H9 (cell line): Measurements from ENCODE around the gene ZNF668. TPM values are rescaled to one million over a fixed set of nuclear protein-coding genes. Genes with fewer than 3 reads are reported as not detected.

Source experiments
- DNase-seq: peaks from one replicate; pipeline ENCODE4 v3.0.0-alpha.2; 2017
- H2AFZ ChIP-seq: one replicate; pipeline ENCODE4 v1.6.1; 2013; ENCODE audit warnings: mild to moderate bottlenecking, low read length, control low read depth, moderate library complexity
- H2AK5ac ChIP-seq: 2 replicates; pipeline ENCODE4 v1.6.1; 2013; ENCODE audit warnings: low read length, control low read depth, mixed read lengths; ENCODE audit not compliant: insufficient read length
- H2BK120ac ChIP-seq: one replicate; pipeline ENCODE4 v1.6.1; 2013; ENCODE audit warnings: low read depth, mild to moderate bottlenecking, low read length, control low read depth, inconsistent platforms; ENCODE audit not compliant: poor library complexity, severe bottlenecking
- H2BK12ac ChIP-seq: 2 replicates; pipeline ENCODE4 v1.6.1; 2013; ENCODE audit warnings: low read length, control low read depth, mixed read lengths, low read depth; ENCODE audit not compliant: insufficient read length
- H2BK15ac ChIP-seq: 2 replicates; pipeline ENCODE4 v1.6.1; 2013; ENCODE audit warnings: low read depth, low read length, control low read depth
- H2BK20ac ChIP-seq: one replicate; pipeline ENCODE4 v1.6.1; 2013; ENCODE audit warnings: low read depth, mild to moderate bottlenecking, low read length, control low read depth, inconsistent platforms; ENCODE audit not compliant: poor library complexity, severe bottlenecking
- H2BK5ac ChIP-seq: 2 replicates; pipeline ENCODE4 v1.6.1; 2013; ENCODE audit warnings: low read length, control low read depth, mixed read lengths; ENCODE audit not compliant: insufficient read length
- H3K14ac ChIP-seq: 2 replicates; pipeline ENCODE4 v1.6.1; 2013; ENCODE audit warnings: low read length, control low read depth; ENCODE audit not compliant: insufficient read depth
- H3K18ac ChIP-seq: 2 replicates; pipeline ENCODE4 v1.6.1; 2013; ENCODE audit warnings: low read depth, mild to moderate bottlenecking, mixed read lengths, low read length, control low read depth; ENCODE audit not compliant: insufficient read length
- H3K23ac ChIP-seq: 2 replicates; pipeline ENCODE4 v1.6.1; 2013; ENCODE audit warnings: low read length, control low read depth, mixed read lengths, low read depth; ENCODE audit not compliant: insufficient read length
- H3K23me2 ChIP-seq: 2 replicates; pipeline ENCODE4 v1.6.1; 2013; ENCODE audit warnings: low read depth, mild to moderate bottlenecking, mixed read lengths, low read length, control low read depth; ENCODE audit not compliant: insufficient read length, poor library complexity, severe bottlenecking
- H3K27ac ChIP-seq: 2 replicates; pipeline ENCODE4 v1.5.1; 2013; ENCODE audit warnings: low read length, control low read depth, mixed read lengths, low read depth; ENCODE audit not compliant: insufficient read length
- H3K27me3 ChIP-seq: 2 replicates; pipeline ENCODE4 v1.6.1; 2013; ENCODE audit warnings: low read length, control low read depth, inconsistent platforms; ENCODE audit not compliant: insufficient read depth
- H3K4ac ChIP-seq: 2 replicates; pipeline ENCODE4 v1.6.1; 2013; ENCODE audit warnings: low read depth, mild to moderate bottlenecking, control low read depth, inconsistent platforms, low read length, moderate library complexity
- H3K4me1 ChIP-seq: 2 replicates; pipeline ENCODE4 v1.6.1; 2013; ENCODE audit warnings: low read length, control low read depth, inconsistent platforms; ENCODE audit not compliant: insufficient read depth
- H3K4me2 ChIP-seq: 2 replicates; pipeline ENCODE4 v1.6.1; 2013; ENCODE audit warnings: low read length, control low read depth, mixed read lengths; ENCODE audit not compliant: insufficient read length, insufficient read depth
- H3K56ac ChIP-seq: 2 replicates; pipeline ENCODE4 v1.6.1; 2013; ENCODE audit warnings: low read depth, mild to moderate bottlenecking, mixed read lengths, low read length, control low read depth; ENCODE audit not compliant: insufficient read length
- H3K79me1 ChIP-seq: 2 replicates; pipeline ENCODE4 v1.6.1; 2013; ENCODE audit warnings: low read depth, mild to moderate bottlenecking, moderate library complexity, low read length, control low read depth, inconsistent platforms; ENCODE audit not compliant: insufficient read depth, poor library complexity, severe bottlenecking
- H3K79me2 ChIP-seq: 2 replicates; pipeline ENCODE4 v1.6.1; 2013; ENCODE audit warnings: low read length, control low read depth, inconsistent platforms; ENCODE audit not compliant: insufficient read depth
- H3K9ac ChIP-seq: 2 replicates; pipeline ENCODE4 v1.6.1; 2013; ENCODE audit warnings: low read length, control low read depth, mixed read lengths; ENCODE audit not compliant: insufficient read length; ENCODE audit errors: extremely low read depth
- H3K9me3 ChIP-seq: one replicate; pipeline ENCODE4 v1.6.1; 2013; ENCODE audit warnings: low read depth, low read length, inconsistent platforms; ENCODE audit not compliant: control insufficient read depth
- H3T11ph ChIP-seq: one replicate; pipeline ENCODE4 v1.6.1; 2013; ENCODE audit warnings: mild to moderate bottlenecking, low read length, control low read depth, inconsistent platforms
- H4K20me1 ChIP-seq: one replicate; pipeline ENCODE4 v1.6.1; 2013; ENCODE audit not compliant: control insufficient read depth, insufficient read length, insufficient read depth
- H4K5ac ChIP-seq: 2 replicates; pipeline ENCODE4 v1.6.1; 2013; ENCODE audit warnings: low read depth, mild to moderate bottlenecking, mixed read lengths, low read length, control low read depth; ENCODE audit not compliant: insufficient read length
- H4K8ac ChIP-seq: replicated peaks from 2 replicates; pipeline ENCODE4 v1.6.1; 2013; ENCODE audit warnings: low read length, control low read depth, mixed read lengths, low read depth; ENCODE audit not compliant: insufficient read length
- H4K91ac ChIP-seq: 2 replicates; pipeline ENCODE4 v1.6.1; 2013; ENCODE audit warnings: low read depth, mild to moderate bottlenecking, moderate library complexity, mixed read lengths, low read length, control low read depth; ENCODE audit not compliant: insufficient read length
- H3K27ac Mint-ChIP-seq, 3 experiments: 2 replicates in 2 of 3; 3 replicates in 1 of 3; pipeline ENCODE4 v1.8.0; 2020 to 2021; ENCODE audit warnings: mixed read lengths in 3 of 3, mild to moderate bottlenecking in 1 of 3, moderate library complexity in 1 of 3
- H3K27me3 Mint-ChIP-seq: 2 replicates; pipeline ENCODE4 v1.8.0; 2021; ENCODE audit warnings: low read depth, mild to moderate bottlenecking, moderate library complexity, mixed read lengths
- H3K36me3 Mint-ChIP-seq, 3 experiments: 2 replicates in 2 of 3; 3 replicates in 1 of 3; pipeline ENCODE4 v1.8.0; 2020 to 2021; ENCODE audit warnings: low read depth in 3 of 3, mixed read lengths in 3 of 3; ENCODE audit not compliant: insufficient read depth in 1 of 3
- H3K4me1 Mint-ChIP-seq, 2 experiments: 2 replicates each; pipeline ENCODE4 v1.8.0; 2020; ENCODE audit warnings: mixed read lengths in 2 of 2
- H3K4me3 Mint-ChIP-seq, 2 experiments: 2 replicates in 1 of 2; 3 replicates in 1 of 2; pipeline ENCODE4 v1.8.0; 2020 to 2021; ENCODE audit warnings: mild to moderate bottlenecking in 2 of 2, mixed read lengths in 2 of 2, moderate library complexity in 1 of 2
- H3K9me3 Mint-ChIP-seq, 2 experiments: 2 replicates in 1 of 2; 3 replicates in 1 of 2; pipeline ENCODE4 v1.8.0; 2020; ENCODE audit warnings: mild to moderate bottlenecking in 2 of 2, mixed read lengths in 2 of 2, moderate library complexity in 1 of 2
- CTCF ChIP-seq: fragments of 200-600 bp; sonication (generic); conservative IDR thresholded peaks from 3 replicates; pipeline ENCODE4 v1.8.0; 2021; ENCODE audit warnings: antibody characterized with exemption, mild to moderate bottlenecking
- WGBS: extraction: QIAGEN DNeasy Blood & Tissue Kit; methylation state at CpG from one replicate; pipeline ENCODE4 v1.1.7; 2013; ENCODE audit warnings: missing lambda C conversion rate, low lambda C conversion rate, mixed read lengths; ENCODE audit not compliant: insufficient read length; ENCODE audit errors: extremely low coverage; 5-methylcytosine and 5-hydroxymethylcytosine counted together
- total RNA-seq: library from RNA; stranded (reverse); gene quantifications from 2 replicates; pipeline ENCODE4 v1.2.1, GENCODE V29; 2021

The ZNF668 gene
- total RNA-seq, 1 experiment from 2014 or later: 18.6 TPM

GRCh38 chr16:31087481-31087880 lies 13.4 kb upstream of the ZNF668 start:
- Histone ChIP-seq H2BK5ac (no peak overlapping the region), H3K14ac (no peak overlapping the region), H3K23ac (no peak overlapping the region), H3K27ac (no peak overlapping the region), H2BK12ac (no peak overlapping the region), H3K4me1 (no peaks in the 10 kb centered on the region), H3K9me3 (no peaks in the 10 kb centered on the region), H2AFZ (no peak overlapping the region), H2BK120ac (no peak overlapping the region), H3K9ac (no peak overlapping the region), H3T11ph (no peak overlapping the region), H3K56ac (no peak overlapping the region), H3K27me3 (no peaks in the 10 kb centered on the region), H3K4me2 (no peak overlapping the region), H4K91ac (no peak overlapping the region), H3K79me2 (peaks cover 2% of the 10 kb centered on the region; the same call in 1 of the 2 replicates), H3K79me1 (peaks cover 2% of the 10 kb centered on the region), H4K8ac (no peak overlapping the region), H2BK20ac (no peak overlapping the region), H2AK5ac (no peak overlapping the region), H3K18ac (no peak overlapping the region), H2BK15ac (no peak overlapping the region), H4K20me1 (no peaks in the 10 kb centered on the region), H3K4ac (no peak overlapping the region), H4K5ac (no peak overlapping the region), H3K23me2 (no peaks in the 10 kb centered on the region)
- TF ChIP-seq CTCF: no peak
- WGBS: no CpG with 5 or more reads among the region's 8 CpGs
- Mint-ChIP-seq H3K36me3 (peaks cover 5 to 31% (median 26%) of the 10 kb centered on the region in 3 experiments; a peak in 6 of 7 replicates), H3K4me1 (no peaks in the 10 kb centered on the region; a peak in 1 of 4 replicates), H3K4me3 (no peak overlapping the region), H3K9me3 (no peaks in the 10 kb centered on the region), H3K27me3 (no peaks in the 10 kb centered on the region), H3K27ac (no peak overlapping the region)
- DNase-seq: no peak
